ENCODE measurements around the gene NLK. TPM values are rescaled to one million over a fixed set of nuclear protein-coding genes. Genes with fewer than 3 reads are reported as not detected.

The NLK gene
- total RNA-seq, 1 experiment from 2014 or later = 31.8 TPM

DNA sequence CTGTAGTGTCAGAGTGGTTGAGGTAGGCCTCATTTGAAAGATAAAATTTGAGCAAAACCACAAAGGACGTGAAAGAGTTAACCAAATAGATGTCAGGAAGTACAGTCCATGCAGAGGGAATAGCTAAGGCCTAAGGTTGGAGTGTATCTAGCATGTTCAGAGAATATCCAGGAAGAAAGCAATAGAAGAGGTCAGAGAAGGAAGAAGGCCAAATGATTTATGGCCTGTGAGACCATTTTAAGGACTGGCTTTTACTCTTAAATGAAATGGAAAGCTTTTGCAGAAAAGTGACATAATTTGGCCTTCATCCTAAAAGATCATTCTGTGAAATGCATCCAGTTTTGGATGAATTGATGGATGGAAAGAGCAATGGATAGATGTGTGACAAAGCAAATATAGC lies 116.5 kb downstream of the NLK start:
- H4K91ac ChIP-seq (ENCODE audit: insufficient read length, low read depth, low read length) = no peak overlapping the region
- H3K4me3 Mint-ChIP-seq = no peak overlapping the region
- no peak overlapping the region for H2AFZ ChIP-seq (ENCODE audit: low read length)
- no peak overlapping the region for H4K8ac ChIP-seq (replicated peaks; ENCODE audit: insufficient read length, low read depth, low read length)
- no peaks in the 10 kb centered on the region for H3K79me2 ChIP-seq (ENCODE audit: insufficient read depth, low read length)
- no peaks in the 10 kb centered on the region for H4K20me1 ChIP-seq (ENCODE audit: control insufficient read depth, insufficient read depth, insufficient read length)
- no peaks in the 10 kb centered on the region for H3K9me3 Mint-ChIP-seq
- no peaks in the 10 kb centered on the region for H3K27me3 ChIP-seq (ENCODE audit: insufficient read depth, low read length)
- H2AK5ac ChIP-seq (ENCODE audit: insufficient read length, low read length) = no peak overlapping the region
- peaks cover 5 to 7% of the 10 kb centered on the region in 2 experiments; a peak in 2 of 4 replicates for H3K4me1 Mint-ChIP-seq
- H4K5ac ChIP-seq (ENCODE audit: insufficient read length, low read depth, low read length) = no peak overlapping the region
- H3K36me3 Mint-ChIP-seq (ENCODE audit: insufficient read depth in 1 of 3, low read depth in 3 of 3) = peaks cover 0 to 10% (median 8%) of the 10 kb centered on the region in 3 experiments; a peak in 5 of 7 replicates
- no peak overlapping the region for H3K14ac ChIP-seq (ENCODE audit: insufficient read depth, low read length)
- H3K23ac ChIP-seq (ENCODE audit: insufficient read length, low read depth, low read length) = no peak overlapping the region
- H3K27me3 Mint-ChIP-seq (ENCODE audit: low read depth) = no peaks in the 10 kb centered on the region; the same call in 1 of the 2 replicates
- H3K4me2 ChIP-seq (ENCODE audit: insufficient read depth, insufficient read length, low read length) = no peak overlapping the region
- H3K56ac ChIP-seq (ENCODE audit: insufficient read length, low read depth, low read length) = no peak overlapping the region
- WGBS (ENCODE audit: extremely low coverage, insufficient read length, low lambda C conversion rate) = no CpG with 5 or more reads among the region's 1 CpG
- no peak overlapping the region for H3K27ac ChIP-seq (ENCODE audit: insufficient read length, low read depth, low read length)
- H2BK20ac ChIP-seq (ENCODE audit: low read depth, low read length, poor library complexity, severe bottlenecking) = no peak overlapping the region
- no peak overlapping the region for H3K27ac Mint-ChIP-seq
- no peaks in the 10 kb centered on the region for H3K9me3 ChIP-seq (ENCODE audit: control insufficient read depth, low read depth, low read length)
- H3T11ph ChIP-seq (ENCODE audit: low read length) = no peak overlapping the region
- H2BK120ac ChIP-seq (ENCODE audit: low read depth, low read length, poor library complexity, severe bottlenecking) = no peak overlapping the region
- H3K23me2 ChIP-seq (ENCODE audit: insufficient read length, low read depth, low read length, poor library complexity, severe bottlenecking) = no peaks in the 10 kb centered on the region
- no peak overlapping the region for H2BK12ac ChIP-seq (ENCODE audit: insufficient read length, low read depth, low read length)
- H2BK5ac ChIP-seq (ENCODE audit: insufficient read length, low read length) = no peak overlapping the region
- no peak for DNase-seq
- H3K9ac ChIP-seq (ENCODE audit: extremely low read depth, insufficient read length, low read length) = no peak overlapping the region
- no peak overlapping the region for H3K4ac ChIP-seq (ENCODE audit: low read depth, low read length)
- H3K18ac ChIP-seq (ENCODE audit: insufficient read length, low read depth, low read length) = no peak overlapping the region
- TF ChIP-seq, protein P1, sequence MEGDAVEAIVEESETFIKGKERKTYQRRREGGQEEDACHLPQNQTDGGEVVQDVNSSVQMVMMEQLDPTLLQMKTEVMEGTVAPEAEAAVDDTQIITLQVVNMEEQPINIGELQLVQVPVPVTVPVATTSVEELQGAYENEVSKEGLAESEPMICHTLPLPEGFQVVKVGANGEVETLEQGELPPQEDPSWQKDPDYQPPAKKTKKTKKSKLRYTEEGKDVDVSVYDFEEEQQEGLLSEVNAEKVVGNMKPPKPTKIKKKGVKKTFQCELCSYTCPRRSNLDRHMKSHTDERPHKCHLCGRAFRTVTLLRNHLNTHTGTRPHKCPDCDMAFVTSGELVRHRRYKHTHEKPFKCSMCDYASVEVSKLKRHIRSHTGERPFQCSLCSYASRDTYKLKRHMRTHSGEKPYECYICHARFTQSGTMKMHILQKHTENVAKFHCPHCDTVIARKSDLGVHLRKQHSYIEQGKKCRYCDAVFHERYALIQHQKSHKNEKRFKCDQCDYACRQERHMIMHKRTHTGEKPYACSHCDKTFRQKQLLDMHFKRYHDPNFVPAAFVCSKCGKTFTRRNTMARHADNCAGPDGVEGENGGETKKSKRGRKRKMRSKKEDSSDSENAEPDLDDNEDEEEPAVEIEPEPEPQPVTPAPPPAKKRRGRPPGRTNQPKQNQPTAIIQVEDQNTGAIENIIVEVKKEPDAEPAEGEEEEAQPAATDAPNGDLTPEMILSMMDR (conservative IDR thresholded peaks at IDR 0.05) = no peak
- no peak overlapping the region for H2BK15ac ChIP-seq (ENCODE audit: low read depth, low read length)
- no peaks in the 10 kb centered on the region for H3K4me1 ChIP-seq (ENCODE audit: insufficient read depth, low read length)
- H3K79me1 ChIP-seq (ENCODE audit: insufficient read depth, low read depth, low read length, poor library complexity, severe bottlenecking) = no peaks in the 10 kb centered on the region

Data from H9 (cell line).